Subcutaneous abdominal adipose tissue (tissue), 5 donors: ENCODE results near the gene SEC14L2.

Experiments used
- H3K27ac ChIP-seq: one replicate; pipeline ENCODE4 v1.7.0; 2013; ENCODE audit warnings: low read depth, mild to moderate bottlenecking, inconsistent platforms, low read length, moderate library complexity
- H3K27me3 ChIP-seq, 5 donors: one replicate each; pipeline ENCODE4 v1.7.0; 2013; ENCODE audit warnings: low read length in 5 of 5, inconsistent platforms in 1 of 5; ENCODE audit not compliant: control insufficient read depth in 5 of 5, insufficient read depth in 4 of 5
- H3K36me3 ChIP-seq, 5 donors: one replicate each; pipeline ENCODE4 v1.7.0; 2013; ENCODE audit warnings: low read length in 5 of 5; ENCODE audit not compliant: control insufficient read depth in 5 of 5, insufficient read depth in 5 of 5
- H3K4me1 ChIP-seq, 5 donors: one replicate each; pipeline ENCODE4 v1.7.0; 2013; ENCODE audit warnings: low read length in 5 of 5, mild to moderate bottlenecking in 3 of 5, moderate library complexity in 1 of 5; ENCODE audit not compliant: control insufficient read depth in 5 of 5, insufficient read depth in 5 of 5
- H3K4me3 ChIP-seq, 5 donors: one replicate each; pipeline ENCODE4 v1.7.0; 2013; ENCODE audit warnings: low read length in 5 of 5, low read depth in 1 of 5
- H3K9ac ChIP-seq, 5 donors: one replicate each; pipeline ENCODE4 v1.7.0; 2013; ENCODE audit warnings: low read length in 5 of 5, mild to moderate bottlenecking in 4 of 5, moderate library complexity in 3 of 5
- H3K9me3 ChIP-seq, 5 donors: one replicate each; pipeline ENCODE4 v1.7.0; 2013; ENCODE audit warnings: low read length in 5 of 5; ENCODE audit not compliant: control insufficient read depth in 5 of 5
- donor health status: healthy.
- donor health status: healthy.
- donor health status: healthy.
- donor health status: healthy.
- donor health status: healthy.

The SEC14L2 gene

GRCh38 chr22:30433227-30433626, 36.4 kb downstream of the SEC14L2 start:
- H3K27ac ChIP-seq: no peak overlapping the region
- H3K27me3 ChIP-seq: no peaks in the 10 kb centered on the region
- peaks cover 0 to 12% (median 0%) of the 10 kb centered on the region in 5 donors for H3K9me3 ChIP-seq
- peaks cover 0 to 6% (median 0%) of the 10 kb centered on the region in 5 donors for H3K36me3 ChIP-seq
- no peak overlapping the region for H3K9ac ChIP-seq
- peaks cover 0 to 10% (median 0%) of the 10 kb centered on the region in 5 donors for H3K4me1 ChIP-seq
- no peak overlapping the region for H3K4me3 ChIP-seq

GRCh38 chr22:30433773-30434172, 37.0 kb downstream of the SEC14L2 start:
- Histone ChIP-seq H3K9ac (no peak overlapping the region), H3K4me3 (no peak overlapping the region), H3K9me3 (peaks cover 0 to 12% (median 0%) of the 10 kb centered on the region in 5 donors)

GRCh38 chr22:30434843-30435242, 38.0 kb downstream of the SEC14L2 start:
- Histone ChIP-seq H3K9me3 (peaks cover 0 to 12% (median 0%) of the 10 kb centered on the region in 5 donors), H3K27me3 (peaks cover 0 to 5% (median 1%) of the 10 kb centered on the region in 5 donors), H3K9ac (no peak overlapping the region), H3K4me3 (no peak overlapping the region), H3K36me3 (no peaks in the 10 kb centered on the region), H3K4me1 (peaks cover 0 to 10% (median 0%) of the 10 kb centered on the region in 5 donors), H3K27ac (no peak overlapping the region)

More at GRCh38 chr22:30433773-30434172, 37.0 kb downstream of the SEC14L2 start:
- Histone ChIP-seq H3K27ac (no peak overlapping the region), H3K27me3 (peaks cover 0 to 3% (median 0%) of the 10 kb centered on the region in 5 donors), H3K4me1 (peaks cover 0 to 10% (median 0%) of the 10 kb centered on the region in 5 donors), H3K36me3 (peaks cover 0 to under 1% (median 0%) of the 10 kb centered on the region in 5 donors)

- H3K36me3 ChIP-seq: no peaks in the 10 kb centered on the region
- H3K4me1 ChIP-seq: peaks cover 0 to 10% (median 0%) of the 10 kb centered on the region in 5 donors
- H3K27me3 ChIP-seq: peaks cover 0 to 10% (median 7%) of the 10 kb centered on the region in 5 donors
- peak overlapping the region; percentile 3 for H3K27ac ChIP-seq
- no peak overlapping the region for H3K9ac ChIP-seq
- H3K4me3 ChIP-seq: peak overlapping the region in 1 of 5 donors; percentile 6
- H3K9me3 ChIP-seq: peaks cover 0 to 12% (median 0%) of the 10 kb centered on the region in 5 donors
These were observed 38.9 kb downstream of the SEC14L2 start for GRCh38 chr22:30435674-30436126.

GRCh38 chr22:30436196-30436595, 39.4 kb downstream of the SEC14L2 start:
- peaks cover 0 to 10% (median 0%) of the 10 kb centered on the region in 5 donors for H3K4me1 ChIP-seq
- H3K27ac ChIP-seq: peak overlapping the region; percentile 3
- no peak overlapping the region for H3K9ac ChIP-seq
- H3K9me3 ChIP-seq: peaks cover 0 to 12% (median 0%) of the 10 kb centered on the region in 5 donors
- no peaks in the 10 kb centered on the region for H3K36me3 ChIP-seq
- no peak overlapping the region for H3K4me3 ChIP-seq
- H3K27me3 ChIP-seq: peaks cover 0 to 12% (median 7%) of the 10 kb centered on the region in 5 donors

- Histone ChIP-seq H3K27ac (no peak overlapping the region), H3K36me3 (no peaks in the 10 kb centered on the region), H3K9me3 (peaks cover 0 to 12% (median 0%) of the 10 kb centered on the region in 5 donors), H3K4me1 (peaks cover 0 to 10% (median 0%) of the 10 kb centered on the region in 5 donors), H3K27me3 (peaks cover 0 to 13% (median 7%) of the 10 kb centered on the region in 5 donors), H3K9ac (no peak overlapping the region), H3K4me3 (no peak overlapping the region)
These were observed 41.7 kb downstream of the SEC14L2 start for GRCh38 chr22:30438559-30438958.

- H3K4me3 ChIP-seq: no peak overlapping the region
- H3K4me1 ChIP-seq: peaks cover 0 to 10% (median 0%) of the 10 kb centered on the region in 5 donors
- H3K9me3 ChIP-seq: peaks cover 0 to 12% (median 0%) of the 10 kb centered on the region in 5 donors
- H3K27me3 ChIP-seq: peaks cover 0 to 13% (median 7%) of the 10 kb centered on the region in 5 donors
- no peak overlapping the region for H3K27ac ChIP-seq
- H3K36me3 ChIP-seq: no peaks in the 10 kb centered on the region
- H3K9ac ChIP-seq: no peak overlapping the region
These were observed 42.4 kb downstream of the SEC14L2 start for GRCh38 chr22:30439226-30439625.

- Histone ChIP-seq H3K9ac (no peak overlapping the region), H3K4me3 (no peak overlapping the region), H3K4me1 (peaks cover 0 to 10% (median 0%) of the 10 kb centered on the region in 5 donors), H3K27ac (no peak overlapping the region), H3K9me3 (peaks cover 0 to 12% (median 0%) of the 10 kb centered on the region in 5 donors), H3K27me3 (peaks cover 0 to 13% (median 7%) of the 10 kb centered on the region in 5 donors), H3K36me3 (no peaks in the 10 kb centered on the region)
These were observed 43.0 kb downstream of the SEC14L2 start for GRCh38 chr22:30439836-30440235.

GRCh38 chr22:30441088-30441487, 44.3 kb downstream of the SEC14L2 start:
- Histone ChIP-seq H3K4me3 (no peak overlapping the region), H3K9ac (no peak overlapping the region), H3K27ac (no peak overlapping the region), H3K27me3 (peaks cover 0 to 20% (median 8%) of the 10 kb centered on the region in 5 donors), H3K36me3 (no peaks in the 10 kb centered on the region), H3K4me1 (peaks cover 0 to 4% (median 0%) of the 10 kb centered on the region in 5 donors), H3K9me3 (peaks cover 0 to 1% (median 0%) of the 10 kb centered on the region in 5 donors)

- Histone ChIP-seq H3K4me1 (peaks cover 0 to 4% (median 0%) of the 10 kb centered on the region in 5 donors), H3K4me3 (no peak overlapping the region), H3K27me3 (peaks cover 0 to 22% (median 9%) of the 10 kb centered on the region in 5 donors), H3K9me3 (no peaks in the 10 kb centered on the region), H3K36me3 (no peaks in the 10 kb centered on the region), H3K9ac (no peak overlapping the region), H3K27ac (no peak overlapping the region)
These were observed 48.0 kb downstream of the SEC14L2 start for GRCh38 chr22:30444632-30445437.
